ENCODE data around the gene ESR1. TPM values are rescaled to one million over a fixed set of nuclear protein-coding genes. Genes with fewer than 3 reads are reported as not detected.
A peak's percentile ranks its signal among the peaks of the same experiment; 100 is the strongest.

The ESR1 gene
- total RNA-seq, 4 donors from 2014 or later, result 29.1 to 225 (median 141) TPM

- intact Hi-C loops (cut with DNase I; ENCODE audit: low total_unique reads), result no loop called here
- no peak for DNase-seq
- TF ChIP-seq POLR2A (IDR thresholded peaks at IDR 0.05) (no peak), CTCF (IDR thresholded peaks at IDR 0.05) (no peak)
- H3K27me3 ChIP-seq, result no peaks in the 10 kb centered on the region
- H3K9me3 ChIP-seq, result no peaks in the 10 kb centered on the region
- peak overlapping the region in 1 of 2 donors; percentile 26 for H3K27ac ChIP-seq
- no peaks in the 10 kb centered on the region for H3K36me3 ChIP-seq
- H3K4me3 ChIP-seq, result no peak overlapping the region
- H3K4me1 ChIP-seq, result peaks cover 0 to 3% of the 10 kb centered on the region in 2 donors
These were observed 280.2 kb downstream of the ESR1 start for GRCh38 chr6:152087701-152088100.

GRCh38 chr6:152089992-152090391 is 282.5 kb downstream of the ESR1 start:
- intact Hi-C loops (cut with DNase I; ENCODE audit: low total_unique reads), result no loop called here
- peaks cover 0 to 3% of the 10 kb centered on the region in 2 donors for H3K4me1 ChIP-seq
- TF ChIP-seq POLR2A (IDR thresholded peaks at IDR 0.05) (no peak), CTCF (IDR thresholded peaks at IDR 0.05) (no peak)

GRCh38 chr6:152091201-152091600 is 283.7 kb downstream of the ESR1 start:
- intact Hi-C loops (cut with DNase I; ENCODE audit: low total_unique reads), result no loop called here
- Histone ChIP-seq H3K4me1 (peaks cover 0 to 3% of the 10 kb centered on the region in 2 donors), H3K4me3 (no peak overlapping the region), H3K36me3 (no peaks in the 10 kb centered on the region), H3K9me3 (no peaks in the 10 kb centered on the region), H3K27me3 (no peaks in the 10 kb centered on the region), H3K27ac (peak overlapping the region; percentile 79 to 81)
- no peak for DNase-seq
- no peak for TF ChIP-seq POLR2A (IDR thresholded peaks at IDR 0.05)
- TF ChIP-seq CTCF (IDR thresholded peaks at IDR 0.05), result no peak

More at GRCh38 chr6:152089992-152090391, 282.5 kb downstream of the ESR1 start:
- Histone ChIP-seq H3K4me3 (no peak overlapping the region), H3K27me3 (no peaks in the 10 kb centered on the region), H3K36me3 (no peaks in the 10 kb centered on the region), H3K27ac (peak overlapping the region; percentile 58 to 79), H3K9me3 (no peaks in the 10 kb centered on the region)
- peak; percentile 54 to 60 for DNase-seq

- Histone ChIP-seq H3K9me3 (no peaks in the 10 kb centered on the region), H3K4me1 (peaks cover 0 to 3% of the 10 kb centered on the region in 2 donors), H3K27ac (peak overlapping the region; percentile 79 to 81), H3K36me3 (no peaks in the 10 kb centered on the region), H3K27me3 (no peaks in the 10 kb centered on the region), H3K4me3 (no peak overlapping the region)
- TF ChIP-seq CTCF (IDR thresholded peaks at IDR 0.05) (no peak), POLR2A (IDR thresholded peaks at IDR 0.05) (no peak)
- intact Hi-C loops (cut with DNase I; ENCODE audit: low total_unique reads), result no loop called here
- no peak for DNase-seq
These were observed 284.4 kb downstream of the ESR1 start for GRCh38 chr6:152091851-152092341.

GRCh38 chr6:152093711-152094110 is 286.2 kb downstream of the ESR1 start:
- Histone ChIP-seq H3K9me3 (no peaks in the 10 kb centered on the region), H3K4me1 (peaks cover 0 to 3% of the 10 kb centered on the region in 2 donors), H3K36me3 (no peaks in the 10 kb centered on the region), H3K27me3 (no peaks in the 10 kb centered on the region), H3K4me3 (no peak overlapping the region), H3K27ac (peak overlapping the region; percentile 79 to 81)
- DNase-seq, result no peak
- intact Hi-C loops (cut with DNase I; ENCODE audit: low total_unique reads), result no loop called here
- TF ChIP-seq CTCF (IDR thresholded peaks at IDR 0.05), result no peak
- no peak for TF ChIP-seq POLR2A (IDR thresholded peaks at IDR 0.05)

Measured in uterus (tissue), 4 donors.